NCI-H748 (cell line): ENCODE data around the gene NAA25.
A peak's percentile ranks its signal among the peaks of the same experiment; 100 is the strongest.
"Not testable (repeated sequence)": the region's sequence is repeated elsewhere in the genome, so short reads cannot be mapped to it uniquely, and the experiment has no call there.

Experiments used
- DNase-seq: peaks from one replicate; lab custom pipeline; 2025; ENCODE audit not compliant: unreplicated experiment; lab: John Stamatoyannopoulos, UW

Gene NAA25

DNA sequence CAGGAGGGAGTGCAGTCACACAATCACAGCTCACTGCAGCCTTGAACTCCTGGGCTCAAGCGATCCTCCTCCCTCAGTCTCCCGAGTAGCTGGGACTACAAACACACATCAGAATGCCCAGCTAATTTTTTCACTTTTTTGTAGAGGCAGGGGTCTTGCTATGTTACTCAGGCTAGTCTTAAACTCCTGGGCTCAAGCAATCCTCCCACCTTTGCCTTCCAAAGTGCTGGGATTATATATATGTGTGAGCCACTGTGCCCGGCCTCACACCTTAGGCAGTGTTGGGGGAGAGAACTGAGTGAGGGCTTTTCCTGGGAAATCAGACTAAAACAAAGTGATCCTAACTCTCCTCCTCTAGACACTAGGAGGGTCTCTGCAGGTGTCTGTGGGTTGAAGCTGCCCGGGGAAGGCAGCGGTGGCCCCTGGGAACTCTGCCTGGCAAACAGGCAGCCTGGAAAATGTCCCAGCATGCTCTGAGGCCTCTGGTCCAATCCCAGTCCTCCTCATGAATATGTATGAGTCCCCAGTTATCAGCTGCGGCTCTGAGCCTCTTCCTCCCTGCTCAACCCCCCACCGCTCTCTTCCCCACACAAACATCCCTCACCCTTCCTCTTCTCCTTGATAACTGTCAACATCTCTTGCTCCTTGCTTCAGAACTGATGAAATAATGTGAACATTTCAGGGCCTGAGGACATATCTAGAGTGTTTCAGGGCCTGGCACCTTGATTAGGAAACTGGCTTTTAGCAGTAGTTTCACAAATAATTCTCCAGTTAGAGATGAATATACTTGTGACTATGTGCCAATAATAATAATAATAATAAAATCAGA is 7.9 kb upstream of the NAA25 start:
- peak; percentile 42 for DNase-seq

DNA sequence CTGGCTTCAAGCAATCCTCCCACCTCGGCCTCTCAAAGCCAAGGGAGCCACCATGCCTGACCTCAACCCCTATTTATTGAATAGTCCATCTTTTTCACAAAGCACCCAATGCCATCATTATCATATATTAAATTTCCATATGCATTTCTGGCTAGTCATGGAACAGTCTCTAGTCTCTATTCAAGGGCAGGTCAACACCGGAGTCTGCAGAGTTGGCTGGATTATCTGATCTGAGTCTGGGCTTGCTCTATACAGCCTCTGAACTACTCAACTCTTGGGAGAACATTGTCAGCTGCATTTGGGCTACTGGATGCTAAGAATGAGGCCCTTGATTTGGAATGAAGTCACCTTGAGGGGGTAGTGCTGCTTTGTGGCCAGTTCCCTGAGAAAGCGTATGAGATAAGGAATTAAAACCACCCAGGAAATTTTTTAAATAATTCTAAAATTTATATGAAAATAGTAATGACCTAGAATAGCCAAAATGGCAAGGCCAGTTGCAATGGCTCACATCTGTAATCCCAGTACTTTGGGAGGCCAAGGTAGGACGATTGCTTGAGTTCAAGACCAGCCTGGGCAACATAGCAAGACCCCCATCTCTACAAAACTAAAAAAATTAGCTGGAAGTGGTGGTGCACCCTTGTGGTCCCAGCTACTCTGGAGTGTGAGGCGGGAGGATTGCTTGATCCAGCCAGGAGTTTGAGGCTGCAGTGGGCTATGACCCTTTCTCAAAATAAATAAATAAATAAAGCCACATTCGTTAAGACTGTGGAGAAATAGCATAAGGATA is 6.9 kb upstream of the NAA25 start:
- DNase-seq, result no peak

DNA sequence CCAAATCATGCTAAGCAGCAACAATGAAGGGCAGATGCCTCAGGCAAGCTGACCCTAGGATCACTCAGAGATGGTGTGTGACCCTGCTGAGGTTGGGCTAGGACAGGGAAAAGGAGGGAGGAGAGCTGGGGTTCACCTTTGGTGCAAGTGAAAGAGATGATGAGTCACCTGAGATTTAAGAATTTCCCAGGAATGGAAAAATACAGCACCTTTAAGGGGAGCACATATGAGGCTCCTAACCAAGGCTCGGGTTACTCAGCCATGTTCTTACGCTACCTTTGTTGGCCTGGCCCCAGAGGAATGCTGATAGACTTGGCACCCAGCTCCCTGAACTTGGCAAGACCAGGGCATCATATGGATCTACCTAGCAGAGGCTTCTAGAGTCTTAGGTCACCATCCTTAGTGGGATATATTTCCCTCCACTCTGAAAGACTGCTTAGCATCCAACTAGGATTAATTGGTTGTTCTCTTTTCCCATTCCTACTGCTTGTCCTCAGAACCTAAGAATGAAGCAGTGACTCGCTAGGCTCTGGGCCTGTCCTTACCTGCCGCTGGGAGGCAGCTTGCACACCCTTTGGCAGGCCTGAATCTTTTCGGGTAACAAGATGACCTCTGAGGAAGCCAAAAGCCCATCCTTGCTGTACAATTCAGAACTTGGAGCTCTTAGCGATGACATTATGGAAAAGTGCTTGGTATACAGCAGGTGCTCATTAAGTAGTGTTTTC is 4.0 kb upstream of the NAA25 start:
- no peak for DNase-seq

DNA sequence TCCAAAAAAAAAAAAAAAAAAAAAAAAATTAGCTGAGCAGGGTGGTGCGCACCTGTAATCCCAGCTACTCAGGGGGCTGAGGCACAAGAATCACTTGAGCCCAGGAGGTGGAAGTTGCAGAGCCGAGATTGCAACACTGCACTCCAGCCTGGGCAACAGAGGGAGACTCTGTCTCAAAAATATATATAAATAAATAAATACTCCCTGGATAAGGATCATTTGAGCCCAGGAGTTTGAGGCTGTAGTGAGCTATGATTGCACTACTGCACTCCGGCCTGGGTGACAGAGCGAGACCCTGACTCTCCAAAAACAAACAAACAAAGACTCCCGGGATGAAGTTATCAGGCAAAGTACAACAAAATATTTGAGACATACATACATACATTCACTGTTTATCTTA is 3.3 kb upstream of the NAA25 start:
- no peak for DNase-seq

DNA sequence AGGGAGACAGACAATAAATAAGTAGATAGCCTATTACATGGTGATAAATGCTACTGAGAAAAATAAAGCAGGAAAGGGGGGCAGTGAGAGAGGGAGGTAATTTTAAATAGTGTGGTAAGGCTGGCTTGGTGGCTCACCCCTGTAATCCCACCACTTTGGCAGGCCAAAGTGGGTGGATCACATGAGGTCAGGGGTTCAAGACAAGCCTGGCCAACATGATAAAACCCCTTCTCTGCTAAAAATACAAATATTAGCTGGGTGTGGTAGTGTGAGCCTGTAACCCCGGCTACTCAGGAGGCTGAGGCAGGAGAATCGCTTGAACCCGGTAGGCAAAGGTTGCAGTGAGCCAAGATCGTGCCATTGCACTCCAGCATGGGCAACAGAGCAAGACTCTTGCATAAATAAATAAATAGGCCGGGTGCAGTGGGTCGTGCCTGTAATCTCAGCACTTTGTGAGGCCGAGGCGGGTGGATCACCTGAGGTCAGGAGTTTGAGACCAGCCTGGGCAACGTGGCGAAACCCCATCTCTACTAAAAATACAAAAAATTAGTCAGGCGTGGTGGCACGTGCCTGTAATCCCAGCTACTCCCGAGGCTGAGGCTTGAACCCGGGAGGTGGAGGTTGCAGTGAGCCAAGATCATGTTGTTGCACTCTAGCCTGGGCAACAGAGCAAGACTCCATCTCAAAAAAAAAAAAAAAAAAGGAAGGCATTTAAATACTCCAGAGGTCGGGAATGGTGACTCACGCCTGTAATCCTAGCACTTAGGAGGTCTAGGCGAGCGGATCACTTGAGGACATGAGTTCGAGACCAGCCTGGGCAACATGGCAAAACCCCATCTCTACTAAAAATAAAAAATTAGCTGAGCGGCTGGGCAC is 2.4 kb upstream of the NAA25 start:
- DNase-seq, result not testable (repeated sequence)

DNA sequence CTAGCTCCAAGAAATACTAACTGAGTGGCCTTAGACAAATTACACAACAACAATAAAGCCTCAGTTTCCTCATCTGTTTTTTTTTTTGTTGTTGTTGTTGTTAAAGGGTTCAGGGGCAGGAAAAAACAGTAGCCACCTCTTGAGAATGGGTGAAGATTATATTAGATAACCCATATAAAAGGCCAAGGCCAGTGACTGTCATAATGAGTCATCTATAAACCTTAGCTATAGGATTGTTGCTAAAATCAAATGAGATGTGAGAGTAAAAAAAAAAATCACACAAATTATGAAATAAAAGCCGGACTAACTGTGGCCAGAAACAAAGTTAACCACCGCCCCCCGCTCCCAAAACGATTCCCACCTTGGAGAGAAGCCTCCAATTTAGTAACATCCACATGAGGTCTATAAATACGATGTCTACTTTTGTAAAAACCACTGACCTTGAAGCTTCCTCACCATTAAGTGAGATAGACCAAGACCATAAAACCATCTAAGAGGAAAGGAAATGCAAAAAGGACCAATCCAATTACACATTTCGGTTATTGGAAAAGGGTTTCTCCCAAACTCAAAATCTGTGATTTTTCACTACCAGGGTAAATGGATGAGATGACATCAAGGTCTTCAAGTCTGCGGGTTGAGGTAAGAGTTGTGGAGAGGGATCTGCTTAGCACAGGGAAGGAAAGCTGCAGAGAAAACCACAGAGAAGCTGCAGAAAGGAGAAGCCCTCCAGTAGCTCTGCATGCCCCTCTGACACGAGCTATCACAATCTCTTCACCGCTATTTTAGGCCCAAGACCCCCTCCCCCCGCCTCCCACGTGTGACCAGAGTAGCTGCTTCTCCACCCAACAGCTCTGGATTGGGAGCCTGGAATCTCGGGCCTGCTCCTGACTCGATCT is 1.0 kb downstream of the NAA25 start:
- peak; percentile 31 for DNase-seq

DNA sequence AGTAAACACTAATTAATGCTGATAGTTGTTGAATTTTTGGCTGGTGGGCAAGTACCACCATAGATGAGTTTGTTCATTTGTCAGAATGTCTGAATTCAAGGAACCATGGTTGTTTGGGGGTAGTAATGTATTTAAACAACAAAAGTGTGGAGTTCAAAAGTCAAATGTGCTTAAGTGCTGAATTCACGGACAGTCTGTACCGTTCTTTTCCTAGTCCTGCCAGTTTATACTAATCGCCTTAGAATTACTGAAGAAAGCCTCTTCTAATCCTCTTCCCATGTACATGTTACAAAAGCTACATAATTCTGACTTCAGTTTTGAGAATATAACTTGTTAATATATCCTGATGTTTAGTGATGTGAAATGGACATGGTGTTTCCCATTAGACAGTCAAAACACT is 2.7 kb downstream of the NAA25 start:
- no peak for DNase-seq

DNA sequence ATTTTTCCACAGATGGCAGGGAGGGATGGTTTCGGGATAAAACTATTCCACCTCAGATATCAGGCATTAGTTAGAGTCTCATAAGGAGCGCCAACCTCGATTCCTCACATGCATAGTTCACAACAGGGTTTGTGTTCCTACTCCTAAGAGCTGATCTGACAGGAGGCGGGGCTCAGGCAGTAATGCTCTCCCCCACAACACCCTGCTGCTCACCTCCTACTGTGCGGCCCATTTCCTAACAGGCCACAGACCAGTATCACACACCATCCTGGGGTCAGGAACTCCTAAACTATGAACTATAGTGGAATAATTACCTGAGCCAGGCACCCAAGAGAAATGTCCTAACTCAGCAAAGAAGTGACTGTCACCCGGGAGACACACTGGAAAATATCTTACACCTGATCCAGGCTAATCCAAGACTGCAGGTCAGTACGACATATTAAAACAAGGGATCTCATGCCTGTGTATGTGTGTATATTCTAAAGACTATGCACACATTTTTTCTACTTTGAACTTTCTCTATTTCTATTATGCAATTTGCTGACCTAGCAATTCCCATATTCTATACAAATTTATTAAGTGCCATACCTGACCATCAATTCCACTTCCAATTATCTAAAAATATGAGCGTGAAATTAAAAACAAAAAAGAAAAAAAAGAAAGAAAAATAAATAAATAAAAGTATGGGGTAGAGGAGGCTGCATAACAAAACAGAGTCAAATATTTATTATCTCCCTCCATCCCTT is 4.7 kb downstream of the NAA25 start:
- DNase-seq, result no peak

DNA sequence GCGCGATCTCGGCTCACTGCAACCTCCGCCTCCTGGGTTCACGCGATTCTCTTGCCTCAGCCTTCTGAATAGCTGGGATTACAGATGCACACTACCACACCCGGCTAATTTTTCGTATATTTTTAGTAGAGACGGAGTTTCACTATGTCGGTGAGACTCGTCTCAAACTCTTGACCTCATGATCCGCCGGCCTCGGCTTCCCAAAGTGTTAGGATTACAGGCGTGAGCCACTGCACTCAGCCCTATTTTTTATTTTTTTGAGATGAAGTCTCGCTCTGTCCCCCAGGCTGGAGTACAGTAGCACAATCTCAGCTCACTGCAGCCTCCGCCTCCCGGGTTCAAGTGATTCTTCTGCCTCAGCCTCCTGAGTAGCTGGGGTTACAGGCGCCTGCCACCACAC is 5.8 kb downstream of the NAA25 start:
- DNase-seq, result not testable (repeated sequence)

DNA sequence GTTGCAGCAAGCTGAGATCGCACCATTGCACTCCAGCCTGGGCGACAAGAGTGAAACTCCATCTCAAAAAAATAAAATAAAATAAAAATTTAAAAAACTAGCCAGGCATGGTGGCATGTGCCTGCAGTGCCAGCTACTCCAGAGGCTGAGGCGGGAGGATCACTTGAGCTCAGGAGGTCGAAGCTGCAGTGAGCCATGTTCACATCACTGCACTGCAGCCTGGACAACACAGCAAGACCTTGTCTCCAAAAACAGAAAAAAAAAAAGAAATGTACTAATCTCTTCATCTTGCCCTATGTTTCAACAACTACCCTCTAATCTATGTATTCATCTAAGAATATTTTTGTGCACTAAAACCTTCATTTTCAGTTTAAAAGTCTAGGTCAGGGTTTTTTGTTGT is 6.5 kb downstream of the NAA25 start:
- no peak for DNase-seq

DNA sequence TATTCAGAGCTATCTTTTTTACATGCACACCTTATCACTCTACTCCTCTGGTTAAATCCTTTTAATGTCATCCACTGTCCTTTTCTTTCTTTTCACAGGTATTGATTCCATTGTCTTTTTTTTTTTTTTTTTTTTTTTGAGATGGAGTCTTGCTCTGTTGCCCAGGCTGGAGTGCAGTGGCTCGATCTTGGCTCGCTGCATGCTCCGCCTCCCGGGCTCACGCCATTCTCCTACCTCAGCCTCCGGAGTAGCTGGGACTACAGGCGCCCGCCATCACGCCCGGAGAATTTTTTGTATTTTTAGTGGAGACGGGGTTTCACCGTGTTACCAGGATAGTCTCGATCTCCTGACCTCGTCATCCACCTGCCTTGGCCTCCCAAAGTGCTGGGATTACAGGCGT is 8.1 kb downstream of the NAA25 start:
- DNase-seq, result not testable (repeated sequence)

DNA sequence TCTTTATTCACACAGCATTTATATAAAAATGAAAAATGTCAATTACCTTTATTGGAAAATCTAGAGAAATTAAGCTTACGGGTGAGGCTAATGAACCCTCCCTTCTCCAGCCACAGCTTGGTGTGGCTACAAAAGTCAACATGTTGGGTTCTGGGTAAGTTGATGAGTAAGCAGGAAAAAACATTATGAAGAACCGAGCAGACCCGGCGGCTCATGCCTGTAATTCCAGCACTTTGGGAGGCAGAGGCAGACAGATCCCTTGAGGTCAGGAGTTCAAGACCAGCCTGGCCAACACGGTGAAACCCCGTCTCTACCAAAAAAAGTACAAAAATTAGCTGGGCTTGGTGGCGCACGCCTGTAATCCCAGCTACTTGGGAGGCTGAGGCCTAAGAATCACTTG is 10.9 kb downstream of the NAA25 start:
- DNase-seq, result no peak

DNA sequence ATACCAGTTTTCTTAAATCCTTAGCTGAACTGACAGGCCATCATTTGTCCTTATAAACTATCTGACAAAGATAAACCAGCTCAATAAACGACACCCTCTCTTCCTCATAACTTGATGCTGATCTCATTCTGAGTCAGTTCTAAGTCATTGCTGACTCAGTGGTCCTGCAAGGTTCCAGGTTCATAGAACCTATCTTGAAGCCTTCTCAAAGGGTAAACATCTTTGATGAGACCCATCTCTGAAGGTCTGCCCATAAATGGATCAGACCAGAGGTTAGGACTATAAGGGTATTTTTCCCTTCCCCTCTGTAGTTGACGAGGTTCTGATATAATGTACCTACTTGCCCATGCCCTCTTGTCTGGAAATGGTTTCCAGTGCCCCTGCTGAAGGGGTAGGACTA is 11.9 kb downstream of the NAA25 start:
- no peak for DNase-seq

DNA sequence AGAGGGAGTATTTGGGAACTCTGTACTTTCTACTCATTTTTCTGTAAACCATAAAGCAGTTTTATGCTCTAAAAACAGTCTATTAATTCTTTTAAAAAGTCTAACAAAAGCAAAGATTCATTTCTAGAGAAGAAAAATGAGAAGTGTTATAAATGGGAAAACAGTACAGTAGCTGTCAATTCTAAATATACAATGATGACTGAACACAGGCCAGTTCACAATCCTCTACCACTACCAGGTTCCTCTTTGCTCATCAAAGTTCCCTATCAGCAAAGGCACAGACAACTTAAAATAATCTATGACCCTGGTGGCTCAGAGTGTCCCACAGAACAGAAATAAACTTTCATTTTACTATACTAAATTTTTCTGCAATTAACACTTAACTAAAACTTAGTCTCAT is 12.5 kb downstream of the NAA25 start:
- DNase-seq, result no peak

DNA sequence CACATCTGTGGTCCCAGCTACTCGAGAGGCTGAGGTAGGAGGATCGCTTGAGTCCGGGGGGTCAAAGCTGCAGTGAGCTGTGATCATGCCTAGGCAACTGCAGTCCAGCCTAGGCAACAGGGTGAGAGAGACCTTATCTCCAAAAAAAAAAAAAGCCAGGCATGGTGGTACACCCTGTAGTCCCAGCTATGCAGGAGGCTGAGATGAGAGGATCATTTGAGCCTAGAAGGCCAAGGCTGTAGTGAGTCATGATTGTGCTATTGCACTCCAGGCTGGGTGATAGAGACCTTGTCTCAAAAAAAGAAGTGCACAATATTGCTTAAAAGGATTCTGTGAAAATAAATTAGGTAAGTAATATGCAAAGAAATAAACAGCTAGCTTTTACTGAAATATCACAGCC is 17.0 kb downstream of the NAA25 start:
- no peak for DNase-seq

DNA sequence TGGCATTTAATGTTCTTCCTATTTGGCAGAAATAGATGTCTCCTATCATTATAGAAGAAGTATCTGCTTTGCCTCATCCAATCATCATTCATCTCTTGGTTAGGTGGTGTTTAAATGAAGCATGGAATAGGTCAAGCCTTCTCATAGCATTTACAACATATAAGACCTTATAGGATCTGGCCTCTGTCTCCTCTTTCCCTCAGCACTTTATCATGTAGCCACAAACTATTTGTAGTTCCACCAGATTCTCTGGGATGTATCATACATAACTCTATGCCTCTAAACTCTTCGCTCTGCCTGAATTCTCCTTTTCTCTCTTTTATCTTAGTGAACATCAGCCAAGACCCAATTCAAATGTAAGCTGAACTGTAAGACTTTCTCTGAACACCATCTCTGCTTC is 20.7 kb downstream of the NAA25 start:
- DNase-seq, result no peak

DNA sequence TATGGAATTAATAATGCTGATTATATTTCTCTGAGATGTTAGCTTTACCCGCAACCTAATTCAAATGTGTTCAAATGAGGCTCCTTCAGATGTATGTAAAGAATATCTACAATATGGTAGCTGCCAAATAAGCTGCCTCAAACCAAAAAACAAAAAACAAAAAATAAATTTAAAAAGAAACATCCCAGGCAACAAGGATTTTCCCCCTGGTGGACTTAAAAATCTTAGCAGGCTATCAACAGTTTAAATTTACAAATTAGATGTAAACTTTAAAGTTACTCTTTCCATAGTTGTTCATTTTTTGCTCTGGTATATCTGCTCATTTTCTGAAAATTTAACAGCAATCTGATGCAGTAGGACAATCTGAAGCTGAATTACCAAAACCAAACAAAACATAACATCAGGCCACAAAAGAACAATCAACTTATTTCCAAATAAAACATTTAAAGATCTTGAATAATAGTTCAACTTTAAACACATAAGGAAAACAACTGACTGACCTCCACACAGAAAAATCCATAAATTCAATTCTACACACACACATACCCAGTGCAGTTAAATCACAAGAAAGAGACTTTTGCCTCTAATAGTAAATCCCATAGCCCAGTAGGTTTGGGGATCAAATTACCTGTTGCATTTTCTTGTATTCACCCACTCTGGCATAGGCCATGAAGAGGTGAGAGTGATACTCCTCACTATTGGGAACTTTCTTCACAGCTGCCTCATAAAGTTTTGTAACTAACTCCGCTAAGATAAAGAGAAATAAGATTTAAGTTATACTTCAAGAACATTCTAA is 21.3 kb downstream of the NAA25 start:
- no peak for DNase-seq

DNA sequence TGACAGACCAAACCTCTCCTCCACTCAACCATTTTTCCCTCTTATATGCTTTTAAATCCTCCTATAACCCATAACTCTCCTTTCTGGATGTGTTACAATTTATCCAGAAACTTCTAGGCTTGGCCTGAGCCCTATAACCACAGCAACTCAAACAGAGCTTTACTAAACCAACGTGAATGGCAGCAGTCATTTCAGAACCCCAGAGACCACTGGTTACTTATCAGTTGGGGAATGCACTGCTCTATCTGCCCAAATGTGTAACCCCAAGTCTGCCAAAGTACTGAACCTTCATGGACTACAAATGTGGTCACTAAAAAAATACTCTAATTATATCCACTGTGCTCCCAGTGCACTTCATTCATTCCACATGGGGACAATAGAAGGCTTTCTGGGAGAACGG is 42.0 kb downstream of the NAA25 start:
- DNase-seq, result no peak
